MM.1S (cell line): Measurements from ENCODE around the gene BACH2.

Experiments used
- EZH2 ChIP-seq: fragments of 300-600 bp; sonication (generic); optimal IDR thresholded peaks from 2 replicates; pipeline ENCODE3; 2017; ENCODE audit warnings: low read depth, mild to moderate bottlenecking, antibody characterized with exemption, low read length, mixed read lengths
- EZH2phosphoT487 ChIP-seq: fragments of 300-600 bp; sonication (generic); IDR thresholded peaks from 2 replicates; pipeline ENCODE4 v1.6.1; 2018; ENCODE audit warnings: antibody characterized with exemption, low read length
- TF ChIP-seq, protein P1 (sequence below): fragments of 300-600 bp; sonication (generic); IDR thresholded peaks from 2 replicates; pipeline ENCODE4 v1.5.1; 2016; ENCODE audit warnings: antibody characterized with exemption, low read length, mixed read lengths

DNA sequence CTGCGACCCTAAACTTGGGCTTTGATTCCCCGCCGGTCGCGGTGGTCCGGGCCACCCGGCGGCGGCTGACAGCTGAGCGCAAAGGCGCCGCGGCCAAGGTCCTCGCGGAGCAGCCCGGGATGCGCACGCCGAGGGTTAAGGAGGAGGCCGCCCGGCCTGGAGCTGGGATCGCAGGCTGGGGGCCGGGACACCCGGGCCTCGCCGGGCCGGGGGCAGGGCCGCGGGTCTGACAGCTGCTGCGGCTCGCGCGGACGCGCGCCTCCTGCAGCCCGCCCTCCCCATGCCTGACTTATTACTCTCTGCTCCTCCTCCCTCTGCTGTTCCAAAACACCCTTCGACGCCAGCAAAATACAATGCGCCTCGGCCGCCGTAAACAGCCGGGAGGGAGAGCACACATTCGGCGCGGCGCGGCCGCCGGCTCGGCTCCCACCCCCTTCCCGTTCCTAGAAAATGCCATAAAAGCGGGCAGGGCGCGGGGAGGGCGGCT lies 746 bp downstream of the BACH2 start:
- TF ChIP-seq, protein P1, sequence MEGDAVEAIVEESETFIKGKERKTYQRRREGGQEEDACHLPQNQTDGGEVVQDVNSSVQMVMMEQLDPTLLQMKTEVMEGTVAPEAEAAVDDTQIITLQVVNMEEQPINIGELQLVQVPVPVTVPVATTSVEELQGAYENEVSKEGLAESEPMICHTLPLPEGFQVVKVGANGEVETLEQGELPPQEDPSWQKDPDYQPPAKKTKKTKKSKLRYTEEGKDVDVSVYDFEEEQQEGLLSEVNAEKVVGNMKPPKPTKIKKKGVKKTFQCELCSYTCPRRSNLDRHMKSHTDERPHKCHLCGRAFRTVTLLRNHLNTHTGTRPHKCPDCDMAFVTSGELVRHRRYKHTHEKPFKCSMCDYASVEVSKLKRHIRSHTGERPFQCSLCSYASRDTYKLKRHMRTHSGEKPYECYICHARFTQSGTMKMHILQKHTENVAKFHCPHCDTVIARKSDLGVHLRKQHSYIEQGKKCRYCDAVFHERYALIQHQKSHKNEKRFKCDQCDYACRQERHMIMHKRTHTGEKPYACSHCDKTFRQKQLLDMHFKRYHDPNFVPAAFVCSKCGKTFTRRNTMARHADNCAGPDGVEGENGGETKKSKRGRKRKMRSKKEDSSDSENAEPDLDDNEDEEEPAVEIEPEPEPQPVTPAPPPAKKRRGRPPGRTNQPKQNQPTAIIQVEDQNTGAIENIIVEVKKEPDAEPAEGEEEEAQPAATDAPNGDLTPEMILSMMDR, result peak; percentile 2; the same call in 1 of the 2 replicates
- TF ChIP-seq EZH2 (no peak), EZH2phosphoT487 (no peak)
